Activated CD4-positive, alpha-beta memory T cell treated with anti-CD3 and anti-CD28 coated beads for 36 hours (primary cell): ENCODE measurements around the gene SMPD1. TPM values are rescaled to one million over a fixed set of nuclear protein-coding genes. Genes with fewer than 3 reads are reported as not detected.

ENCODE experiments used
- CTCF ChIA-PET: fragments of 350-600 bp; sonication (Branson Sonifier 250); formaldehyde crosslinking; loops from one replicate; lab custom pipeline; 2021; ENCODE audit warnings: antibody characterized with exemption, inconsistent platforms; lab: Charles Lee
- POLR2A ChIA-PET: fragments of 350-600 bp; sonication (Branson Sonifier 250); formaldehyde crosslinking; loops from one replicate; lab custom pipeline; 2021; ENCODE audit warnings: antibody characterized with exemption; lab: Charles Lee
- DNase-seq: peaks from one replicate; pipeline ENCODE4 v3.0.0-alpha.2; 2020
- H3K27ac Mint-ChIP-seq: one replicate; pipeline ENCODE4 v1.8.0; 2021; ENCODE audit warnings: mixed read lengths
- H3K27me3 Mint-ChIP-seq: one replicate; pipeline ENCODE4 v1.8.0; 2021; ENCODE audit warnings: mixed read lengths
- H3K36me3 Mint-ChIP-seq: one replicate; pipeline ENCODE4 v1.8.0; 2021; ENCODE audit warnings: mixed read lengths
- H3K4me1 Mint-ChIP-seq: one replicate; pipeline ENCODE4 v1.8.0; 2021; ENCODE audit warnings: low read depth, mixed read lengths
- H3K4me3 Mint-ChIP-seq: one replicate; pipeline ENCODE4 v1.8.0; 2021; ENCODE audit warnings: mild to moderate bottlenecking, mixed read lengths
- H3K9me3 Mint-ChIP-seq: one replicate; pipeline ENCODE4 v1.8.0; 2021; ENCODE audit warnings: mixed read lengths
- intact Hi-C: fragments of 100-400 bp; cut with micrococcal nuclease; formaldehyde crosslinking; loops from one replicate; pipeline ENCODE4 v1.15.1; 2023
- total RNA-seq, 2 experiments: library from RNA; stranded (reverse); gene quantifications; one replicate each; pipeline ENCODE4 v1.2.3, GENCODE V29; 2021

Gene SMPD1
- total RNA-seq, 2 experiments from 2014 or later: 23.4 to 23.8 TPM

GRCh38 chr11:6437993-6438392 lies 47.7 kb downstream of the SMPD1 start:
- no peaks in the 10 kb centered on the region for H3K27me3 Mint-ChIP-seq
- H3K27ac Mint-ChIP-seq: no peak overlapping the region
- no peaks in the 10 kb centered on the region for H3K36me3 Mint-ChIP-seq
- H3K4me3 Mint-ChIP-seq: no peak overlapping the region
- no peaks in the 10 kb centered on the region for H3K9me3 Mint-ChIP-seq
- POLR2A ChIA-PET: interaction anchor here (0.8 kb wide), 1 partner anchor 44 kb away, joined by 3 read pairs; the partner anchor contains the start of genes ARFIP2 and TIMM10B
- no peaks in the 10 kb centered on the region for H3K4me1 Mint-ChIP-seq
- CTCF ChIA-PET: interaction anchor here (0.6 to 5.0 kb wide), 10 partner anchors 9 to 140 kb away, joined by 3 to 59 read pairs (median 8); partner anchors contain the start of gene TRIM3
- no peak for DNase-seq
- intact Hi-C loops: loop anchor here (5.0 kb wide), 1 partner anchor 34 kb away; the partner anchor contains the start of gene TRIM3

- Mint-ChIP-seq H3K4me3 (no peak overlapping the region), H3K36me3 (no peaks in the 10 kb centered on the region), H3K27me3 (no peaks in the 10 kb centered on the region), H3K9me3 (no peaks in the 10 kb centered on the region), H3K27ac (no peak overlapping the region), H3K4me1 (no peaks in the 10 kb centered on the region)
- CTCF ChIA-PET: interaction anchor here (0.6 to 5.0 kb wide), 23 partner anchors 8 to 331 kb away, joined by 3 to 59 read pairs (median 4); partner anchors contain the start of genes APBB1, ARFIP2, MRPL17 and TIMM10B
- POLR2A ChIA-PET: no interaction called here
- DNase-seq: peak; percentile 55
- intact Hi-C loops: loop anchor here (1.0 to 5.0 kb wide), 2 partner anchors 33 to 60 kb away; partner anchors contain the start of gene TRIM3
Observed at GRCh38 chr11:6438979-6439571, 48.8 kb downstream of the SMPD1 start.

GRCh38 chr11:6440906-6441358 lies 50.7 kb downstream of the SMPD1 start, which contains the start of gene HPX:
Gene HPX, minus strand, starts transcription at chr11:6440987. Its CDS starts 24 bp downstream, at chr11:6440963.
- no peak for DNase-seq
- Mint-ChIP-seq H3K4me3 (no peak within 1 kb of the TSS), H3K9me3 (no peaks in the 10 kb centered on the region), H3K4me1 (no peaks in the 10 kb centered on the region), H3K36me3 (no peaks in the 10 kb centered on the region), H3K27ac (no peak within 1 kb of the TSS), H3K27me3 (no peaks in the 10 kb centered on the region)
- intact Hi-C loops: no loop called here
- CTCF ChIA-PET: interaction anchor here (0.5 to 11.5 kb wide), 7 partner anchors 12 to 265 kb away, joined by 3 to 661 read pairs (median 3); no protein-coding TSS in a partner anchor
- POLR2A ChIA-PET: interaction anchor here (1.5 kb wide), 1 partner anchor 62 kb away, joined by 4 read pairs; no protein-coding TSS in a partner anchor

- Mint-ChIP-seq H3K36me3 (no peaks in the 10 kb centered on the region), H3K4me1 (no peaks in the 10 kb centered on the region), H3K27me3 (no peaks in the 10 kb centered on the region), H3K9me3 (no peaks in the 10 kb centered on the region), H3K27ac (no peak overlapping the region), H3K4me3 (no peak overlapping the region)
- POLR2A ChIA-PET: interaction anchor here (1.3 kb wide), 1 partner anchor 13 kb away, joined by 4 read pairs; no protein-coding TSS in a partner anchor
- intact Hi-C loops: loop anchor here (2.0 kb wide), 2 partner anchors 54 to 62 kb away; no protein-coding TSS in a partner anchor
- CTCF ChIA-PET: interaction anchor here (1.0 to 11.5 kb wide), 9 partner anchors 19 to 182 kb away, joined by 3 to 661 read pairs (median 6); partner anchors contain the start of genes APBB1 and TPP1
- DNase-seq: no peak
Observed at GRCh38 chr11:6442441-6442840, 52.2 kb downstream of the SMPD1 start.

- DNase-seq: peak; percentile 66
- intact Hi-C loops: loop anchor here (1.0 to 2.0 kb wide), 5 partner anchors 24 to 64 kb away; partner anchors contain the start of gene APBB1
- POLR2A ChIA-PET: interaction anchor here (0.5 to 2.0 kb wide), 7 partner anchors 14 to 148 kb away, joined by 3 to 14 read pairs (median 3); partner anchors contain the start of gene SMPD1
- H3K4me3 Mint-ChIP-seq: no peak overlapping the region
- no peaks in the 10 kb centered on the region for H3K27me3 Mint-ChIP-seq
- no peaks in the 10 kb centered on the region for H3K4me1 Mint-ChIP-seq
- H3K36me3 Mint-ChIP-seq: no peaks in the 10 kb centered on the region
- CTCF ChIA-PET: interaction anchor here (0.5 to 11.5 kb wide), 44 partner anchors 9 to 302 kb away, joined by 3 to 661 read pairs (median 5); partner anchors contain the start of genes APBB1, ARFIP2, MRPL17 and SMPD1
- H3K27ac Mint-ChIP-seq: no peak overlapping the region
- H3K9me3 Mint-ChIP-seq: no peaks in the 10 kb centered on the region
Observed at GRCh38 chr11:6443269-6444003, 53.2 kb downstream of the SMPD1 start.

Other genes with a start within 250 kb of the SMPD1 start
- not detected for gene OR52B2, start 220.1 kb upstream of the SMPD1 start, total RNA-seq
- gene OR52W1, start 191.2 kb upstream of the SMPD1 start, total RNA-seq: not detected
- not detected for gene C11orf42, start 184.9 kb upstream of the SMPD1 start, total RNA-seq
- 10 to 100 TPM; 15.3 to 15.8 TPM for gene FHIP1B, start 155.8 kb upstream of the SMPD1 start, total RNA-seq
- gene CNGA4, start 151.4 kb upstream of the SMPD1 start, total RNA-seq: not detected
- gene CCKBR, start 130.6 kb upstream of the SMPD1 start, total RNA-seq: not detected
- gene CAVIN3, start 70.0 kb upstream of the SMPD1 start, total RNA-seq: 10 to 100 TPM; 27.3 to 29.2 TPM
- gene APBB1, start 28.6 kb downstream of the SMPD1 start, total RNA-seq: 10 to 100 TPM; 51.6 to 55.3 TPM
- gene HPX, start 50.5 kb downstream of the SMPD1 start, total RNA-seq: under 1 TPM in 1 of 2 experiments, not detected in 1; 0.56 TPM
- gene TRIM3, start 83.5 kb downstream of the SMPD1 start, total RNA-seq: 1 to 10 TPM; 6.4 to 8.0 TPM
- gene ARFIP2, start 90.9 kb downstream of the SMPD1 start, total RNA-seq: 10 to 100 TPM; 35.1 to 37.8 TPM
- 10 to 100 TPM; 40.2 to 41.3 TPM for gene TIMM10B, start 91.0 kb downstream of the SMPD1 start, total RNA-seq
- 10 to 100 TPM; 18.6 to 20.3 TPM for gene DNHD1, start 106.8 kb downstream of the SMPD1 start, total RNA-seq
- 10 to 100 TPM; 34.9 to 37.5 TPM for gene RRP8, start 213.1 kb downstream of the SMPD1 start, total RNA-seq
- 10 to 100 TPM; 89.2 to 95.8 TPM for gene ILK, start 213.3 kb downstream of the SMPD1 start, total RNA-seq
- gene TAF10, start 221.7 kb downstream of the SMPD1 start, total RNA-seq: 100 to 1,000 TPM; 158 to 165 TPM
- 10 to 100 TPM; 53.2 to 56.6 TPM for gene TPP1, start 228.9 kb downstream of the SMPD1 start, total RNA-seq